Large intestine (tissue), 12 donors: Measurements from ENCODE around the gene TRIM28. TPM values are rescaled to one million over a fixed set of nuclear protein-coding genes. Genes with fewer than 3 reads are reported as not detected.
"Not testable (repeated sequence)": the region's sequence is repeated elsewhere in the genome, so short reads cannot be mapped to it uniquely, and the experiment has no call there.

Experiments used
- DNase-seq, 2 donors: peaks; one replicate each; pipeline versions ENCODE4 v3.0.0 to v3.0.0-alpha.2; 2013
- H3K27ac ChIP-seq: one replicate; pipeline ENCODE4 v1.5.1; 2013; ENCODE audit warnings: low read length
- H3K27me3 ChIP-seq: 2 replicates; pipeline ENCODE4 v1.6.1; 2013; ENCODE audit warnings: low read length; ENCODE audit not compliant: control insufficient read depth, insufficient read depth
- H3K36me3 ChIP-seq: 2 replicates; pipeline ENCODE4 v1.6.1; 2013; ENCODE audit warnings: low read length; ENCODE audit not compliant: control insufficient read depth, insufficient read depth
- H3K4me1 ChIP-seq: one replicate; pipeline ENCODE4 v1.6.1; 2013; ENCODE audit warnings: low read length; ENCODE audit not compliant: control insufficient read depth, insufficient read depth
- H3K4me3 ChIP-seq: one replicate; pipeline ENCODE4 v1.5.1; 2013; ENCODE audit warnings: low read length
- H3K9me3 ChIP-seq: one replicate; pipeline ENCODE4 v1.6.1; 2013; ENCODE audit warnings: mild to moderate bottlenecking, low read depth, low read length, moderate library complexity; ENCODE audit not compliant: control insufficient read depth
- WGBS: methylation state at CpG from one replicate; pipeline ENCODE4 v1.1.5; 2013; ENCODE audit warnings: low lambda C conversion rate; ENCODE audit not compliant: insufficient coverage; 5-methylcytosine and 5-hydroxymethylcytosine counted together
- long read RNA-seq, 11 donors: transcript quantifications; one replicate each; lab custom pipeline, GENCODE V29; 2026
- polyA plus RNA-seq: library from polyadenylated mRNA; unstranded; fragments of 120-200 nt; gene quantifications from one replicate; pipeline ENCODE4 v1.2.1, GENCODE V29; 2013

Gene TRIM28
- polyA plus RNA-seq, result 345 TPM
- long read RNA-seq, donor 1, transcript TRIM28-201 (17 exons, 2,960 nt), result major isoform, 22 of 25 reads
- long read RNA-seq, donor 1, partial matches to known transcripts, result 0 of 25 reads
- long read RNA-seq, donor 1, other reads (novel, unspliced or antisense), result 0 of 25 reads
- long read RNA-seq, donor 2, transcript TRIM28-201 (17 exons, 2,960 nt), result major isoform, 41 of 127 reads
- long read RNA-seq, donor 2, transcript TRIM28-213 (4 exons, 714 nt), result minor isoform, 11 of 127 reads
- long read RNA-seq, donor 2, partial matches to known transcripts, result 70 of 127 reads
- long read RNA-seq, donor 2, other reads (novel, unspliced or antisense), result 0 of 127 reads
- long read RNA-seq, donor 3, transcript TRIM28-213 (4 exons, 714 nt), result minor isoform, 22 of 89 reads
- long read RNA-seq, donor 3, transcript TRIM28-201 (17 exons, 2,960 nt), result major isoform, 34 of 89 reads
- long read RNA-seq, donor 3, partial matches to known transcripts, result 33 of 89 reads
- long read RNA-seq, donor 3, other reads (novel, unspliced or antisense), result 0 of 89 reads
- long read RNA-seq, donor 4, partial matches to known transcripts, result 0 of 2 reads
- long read RNA-seq, donor 4, other reads (novel, unspliced or antisense), result 0 of 2 reads
- long read RNA-seq, donor 5, transcript TRIM28-201 (17 exons, 2,960 nt), result major isoform, 29 of 42 reads
- long read RNA-seq, donor 5, partial matches to known transcripts, result 7 of 42 reads
- long read RNA-seq, donor 5, other reads (novel, unspliced or antisense), result 0 of 42 reads
- long read RNA-seq, donor 6, transcript TRIM28-201 (17 exons, 2,960 nt), result major isoform, 32 of 76 reads
- long read RNA-seq, donor 6, transcript TRIM28-213 (4 exons, 714 nt), result minor isoform, 14 of 76 reads
- long read RNA-seq, donor 6, partial matches to known transcripts, result 29 of 76 reads
- long read RNA-seq, donor 6, other reads (novel, unspliced or antisense), result 0 of 76 reads
- long read RNA-seq, donor 7, transcript TRIM28-201 (17 exons, 2,960 nt), result major isoform, 10 of 21 reads
- long read RNA-seq, donor 7, partial matches to known transcripts, result 8 of 21 reads
- long read RNA-seq, donor 7, other reads (novel, unspliced or antisense), result 0 of 21 reads
- long read RNA-seq, donor 8, transcript TRIM28-201 (17 exons, 2,960 nt), result major isoform, 16 of 69 reads
- long read RNA-seq, donor 8, transcript TRIM28-213 (4 exons, 714 nt), result minor isoform, 11 of 69 reads
- long read RNA-seq, donor 8, partial matches to known transcripts, result 38 of 69 reads
- long read RNA-seq, donor 8, other reads (novel, unspliced or antisense), result 0 of 69 reads
- long read RNA-seq, donor 9, transcript TRIM28-201 (17 exons, 2,960 nt), result major isoform, 9 of 27 reads
- long read RNA-seq, donor 9, transcript TRIM28-213 (4 exons, 714 nt), result minor isoform, 5 of 27 reads
- long read RNA-seq, donor 9, partial matches to known transcripts, result 12 of 27 reads
- long read RNA-seq, donor 9, other reads (novel, unspliced or antisense), result 0 of 27 reads
- long read RNA-seq, donor 10, transcript TRIM28-213 (4 exons, 714 nt), result minor isoform, 17 of 73 reads
- long read RNA-seq, donor 10, transcript TRIM28-201 (17 exons, 2,960 nt), result major isoform, 31 of 73 reads
- long read RNA-seq, donor 10, partial matches to known transcripts, result 23 of 73 reads
- long read RNA-seq, donor 10, other reads (novel, unspliced or antisense), result 0 of 73 reads
- long read RNA-seq, donor 11, transcript TRIM28-213 (4 exons, 714 nt), result major isoform, 9 of 36 reads
- long read RNA-seq, donor 11, transcript TRIM28-201 (17 exons, 2,960 nt), result major isoform, 9 of 36 reads
- long read RNA-seq, donor 11, partial matches to known transcripts, result 18 of 36 reads
- long read RNA-seq, donor 11, other reads (novel, unspliced or antisense), result 0 of 36 reads

DNA sequence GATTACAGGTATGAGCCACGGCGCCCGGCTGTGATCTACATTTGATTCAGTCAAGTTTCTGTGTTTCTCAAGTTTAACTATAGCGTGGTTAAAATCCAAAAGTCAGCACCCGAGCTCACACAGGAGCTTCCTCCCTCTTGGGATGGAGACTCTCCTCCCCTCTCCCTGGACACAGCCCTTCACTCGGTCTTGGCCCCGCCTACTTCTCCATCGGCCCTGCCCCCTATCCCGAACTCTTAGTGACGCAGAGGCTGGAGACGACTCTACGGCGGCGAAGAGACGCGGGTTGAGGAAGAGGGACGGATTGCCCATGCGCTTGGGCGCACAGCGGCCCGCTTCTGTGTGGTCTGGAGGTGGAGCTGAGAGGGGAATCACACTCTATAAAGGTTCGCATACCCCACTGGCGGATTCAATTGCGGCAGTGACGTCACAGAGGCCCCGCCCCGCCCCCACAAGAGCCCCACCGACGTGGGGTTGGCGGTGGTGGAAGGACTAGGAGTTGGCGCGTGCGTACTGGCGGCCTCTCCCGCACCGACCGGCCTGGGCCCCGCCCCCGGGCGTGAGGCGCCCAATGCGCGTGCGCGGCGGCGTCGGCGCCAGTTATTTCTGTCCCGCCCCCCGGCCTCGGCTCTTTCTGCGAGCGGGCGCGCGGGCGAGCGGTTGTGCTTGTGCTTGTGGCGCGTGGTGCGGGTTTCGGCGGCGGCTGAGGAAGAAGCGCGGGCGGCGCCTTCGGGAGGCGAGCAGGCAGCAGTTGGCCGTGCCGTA, at the start of gene TRIM28:
TRIM28 (plus strand) TSS at position 239 of the 765 bp plus-strand sequence. CDS start 694 bp downstream, outside the sequence.
- WGBS, result no CpG with 5 or more reads among the region's 73 CpGs
- peak within 1 kb of the TSS; percentile 99 for H3K27ac ChIP-seq

DNA sequence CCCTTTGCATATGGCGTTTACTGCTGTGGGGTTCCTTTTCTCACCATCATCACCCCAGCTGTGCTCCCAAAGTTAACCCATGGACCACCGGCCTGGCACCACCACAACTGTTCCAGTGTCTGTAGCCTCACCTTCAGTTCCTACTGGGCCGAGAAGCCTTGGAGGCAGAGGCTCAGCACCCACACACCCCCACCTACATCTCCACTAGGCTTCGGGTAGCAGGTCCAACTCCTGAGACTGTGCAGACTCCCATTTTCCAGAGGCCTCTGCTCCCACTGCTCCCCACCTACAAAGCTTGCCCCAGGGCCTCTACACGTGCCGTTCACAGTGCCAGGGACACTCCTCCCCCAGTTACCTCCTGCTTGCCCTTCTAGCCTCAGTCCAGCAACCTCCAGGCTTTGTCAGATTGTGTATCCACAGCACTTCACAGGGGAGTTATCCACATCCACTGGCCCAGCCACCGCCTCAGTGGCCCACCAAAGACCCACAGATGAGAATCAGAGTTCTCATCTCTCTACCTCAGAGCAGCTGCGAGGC, 46.2 kb upstream of the TRIM28 start:
- no peak overlapping the region for H3K27ac ChIP-seq
- H3K9me3 ChIP-seq, result peaks cover 11% of the 10 kb centered on the region
- no peaks in the 10 kb centered on the region for H3K36me3 ChIP-seq
- H3K4me1 ChIP-seq, result peaks cover 5% of the 10 kb centered on the region
- no peaks in the 10 kb centered on the region for H3K27me3 ChIP-seq
- no CpG with 5 or more reads among the region's 8 CpGs for WGBS
- no peak for DNase-seq
- H3K4me3 ChIP-seq, result no peak overlapping the region

More for the DNA sequence above, at the start of gene TRIM28:
- no peaks in the 10 kb centered on the region for H3K9me3 ChIP-seq
- H3K27me3 ChIP-seq, result peaks cover 8% of the 10 kb centered on the region
- H3K4me1 ChIP-seq, result peaks cover 17% of the 10 kb centered on the region
- DNase-seq, result peak; percentile 98 to 99
- H3K36me3 ChIP-seq, result peaks cover 34% of the 10 kb centered on the region
- peak within 1 kb of the TSS; percentile 90 for H3K4me3 ChIP-seq

DNA sequence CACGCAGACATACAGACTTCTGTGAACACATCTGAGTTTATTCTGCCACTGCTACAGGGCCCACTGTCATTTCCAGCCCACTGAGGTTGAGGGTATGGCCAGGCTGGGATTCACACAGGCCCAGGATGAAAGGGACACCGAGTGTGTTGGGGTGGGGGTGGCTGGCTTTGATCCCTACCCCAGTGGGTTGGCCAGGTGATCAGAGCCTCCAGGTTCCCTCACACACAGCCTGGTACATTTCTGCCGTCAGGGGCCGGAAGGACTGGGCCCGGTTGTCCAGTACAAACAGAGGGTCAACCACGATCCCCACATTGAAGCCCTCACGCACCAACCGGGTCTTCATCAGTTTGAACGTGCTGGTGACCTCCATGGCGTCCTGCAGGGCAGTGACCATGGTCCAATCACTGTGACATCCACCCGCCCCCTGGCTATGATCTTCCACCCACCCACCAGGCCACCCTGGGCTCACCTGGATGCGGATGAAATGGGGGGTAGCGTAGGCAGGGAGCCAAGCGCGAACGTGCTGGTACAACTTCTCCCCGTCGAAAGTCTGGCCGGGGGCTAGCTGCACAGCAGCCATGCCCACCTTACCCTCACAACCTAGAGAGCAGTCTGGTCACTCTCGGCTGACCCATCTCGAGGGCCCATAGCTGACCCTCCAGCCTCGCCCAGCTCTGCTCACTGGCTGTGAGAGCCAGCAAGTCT, 45.4 kb upstream of the TRIM28 start:
- Histone ChIP-seq H3K4me1 (peaks cover 5% of the 10 kb centered on the region), H3K4me3 (peak overlapping the region; percentile 45), H3K27me3 (no peaks in the 10 kb centered on the region), H3K36me3 (no peaks in the 10 kb centered on the region), H3K27ac (no peak overlapping the region), H3K9me3 (peaks cover 11% of the 10 kb centered on the region)
- no peak for DNase-seq
- WGBS, result no CpG with 5 or more reads among the region's 22 CpGs

DNA sequence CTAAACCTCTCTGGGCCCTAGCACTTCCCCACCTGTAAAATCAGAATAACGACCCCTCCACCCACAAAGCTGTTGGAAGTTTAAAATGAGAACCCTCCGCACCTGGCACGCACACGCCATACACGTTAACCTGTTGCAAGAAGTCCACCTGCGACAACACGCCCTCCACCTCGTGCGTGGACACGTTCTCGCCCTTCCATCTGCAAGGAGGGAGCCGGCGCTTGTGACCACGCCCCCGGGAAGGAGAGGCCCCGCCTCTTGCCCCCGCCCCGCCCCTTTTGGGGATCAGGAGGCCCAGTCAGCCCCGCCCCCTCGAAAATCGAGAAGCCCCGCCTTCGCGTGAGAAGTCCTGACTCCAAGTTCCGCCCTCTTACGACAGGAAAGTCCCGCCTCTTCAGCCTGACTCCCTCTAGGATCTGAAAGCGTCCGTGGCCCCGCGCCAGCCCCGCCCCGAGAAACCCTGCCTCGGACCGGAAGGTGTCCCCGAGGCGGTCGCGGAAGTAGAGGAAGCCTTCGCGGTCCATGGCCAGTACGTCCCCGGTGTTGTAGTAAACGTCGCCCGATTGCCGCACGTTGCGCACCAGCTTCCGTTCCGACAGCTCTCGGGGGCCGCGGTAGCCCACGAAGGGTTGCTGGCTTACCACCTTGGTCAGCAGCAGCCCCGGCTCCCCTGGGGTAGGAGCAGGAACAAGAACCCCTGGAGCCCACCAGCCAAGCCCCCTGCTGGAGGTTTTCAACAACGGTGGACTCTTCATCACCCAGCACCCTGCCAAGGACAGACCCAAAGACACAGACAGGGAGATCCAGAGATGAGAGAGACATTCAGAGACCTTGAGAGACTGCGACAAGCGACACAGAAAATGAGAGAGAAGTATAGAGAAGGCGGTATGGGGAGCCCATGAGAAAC, 44.6 kb upstream of the TRIM28 start:
- Histone ChIP-seq H3K36me3 (no peaks in the 10 kb centered on the region), H3K4me1 (peaks cover 5% of the 10 kb centered on the region), H3K9me3 (peaks cover 11% of the 10 kb centered on the region), H3K27ac (peak overlapping the region; percentile 73), H3K27me3 (no peaks in the 10 kb centered on the region), H3K4me3 (peak overlapping the region; percentile 79)
- WGBS, result 17% methylated on average over 1 of the region's 60 CpGs
- DNase-seq, result peak; percentile 98 to 99

DNA sequence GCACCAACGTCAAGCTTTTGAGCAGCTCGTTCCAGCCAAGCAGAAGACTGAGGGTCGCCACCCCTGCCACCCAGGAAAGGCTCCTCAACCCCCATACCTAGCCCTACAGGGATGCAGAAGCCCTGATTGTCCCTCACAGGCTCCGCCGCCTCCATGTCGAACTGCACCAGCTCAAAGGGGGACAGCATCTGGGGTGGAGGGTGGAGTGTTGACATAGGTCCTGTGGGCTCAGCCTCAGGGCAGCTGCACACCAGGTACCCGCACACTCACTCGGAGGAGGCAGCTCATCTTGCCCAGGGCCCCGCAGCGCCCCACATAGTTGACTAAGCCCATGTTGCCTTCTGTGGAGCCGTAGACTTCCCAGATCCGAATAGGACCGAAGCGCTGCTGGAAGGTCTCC, 43.6 kb upstream of the TRIM28 start:
- no peak for DNase-seq
- whole genome bisulfite sequencing, result no CpG with 5 or more reads among the region's 14 CpGs
- Histone ChIP-seq H3K27me3 (no peaks in the 10 kb centered on the region), H3K4me3 (no peak overlapping the region), H3K4me1 (peaks cover 5% of the 10 kb centered on the region), H3K9me3 (peaks cover 11% of the 10 kb centered on the region), H3K27ac (no peak overlapping the region), H3K36me3 (no peaks in the 10 kb centered on the region)

DNA sequence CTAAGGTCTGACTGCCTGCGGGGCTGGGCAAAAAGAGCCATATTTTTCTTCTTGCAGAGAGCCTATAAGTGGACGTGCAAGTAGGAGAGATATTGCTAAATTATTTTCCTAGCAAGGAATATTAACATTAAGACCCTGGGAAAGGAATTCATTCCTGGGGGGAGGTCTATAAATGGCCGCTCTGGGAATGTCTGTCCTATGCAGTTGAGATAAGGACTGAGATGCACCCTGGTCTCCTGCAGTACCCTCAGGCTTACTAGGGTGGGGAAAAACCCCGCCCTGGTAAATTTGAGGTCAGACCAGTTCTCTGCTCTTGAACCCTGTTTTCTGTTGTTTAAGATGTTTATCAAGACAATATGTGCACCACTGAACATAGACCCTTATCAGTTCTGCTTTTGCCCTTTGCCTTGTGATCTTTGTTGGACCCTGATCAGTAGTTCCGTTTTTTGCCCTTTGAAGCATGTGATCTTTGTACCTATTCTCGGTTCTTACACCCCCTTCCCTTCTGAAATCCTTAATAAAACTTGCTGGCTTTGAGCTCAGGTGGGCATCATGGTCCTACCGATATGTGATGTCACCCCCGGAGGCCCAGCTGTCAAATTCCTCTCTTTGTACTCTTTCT, 36.2 kb upstream of the TRIM28 start:
- not testable (repeated sequence) for H3K27ac ChIP-seq, H3K27me3 ChIP-seq, H3K9me3 ChIP-seq, H3K4me3 ChIP-seq, H3K36me3 ChIP-seq, DNase-seq
- WGBS, result 40% methylated on average over 1 of the region's 8 CpGs
- peaks cover 17% of the 10 kb centered on the region for H3K4me1 ChIP-seq

DNA sequence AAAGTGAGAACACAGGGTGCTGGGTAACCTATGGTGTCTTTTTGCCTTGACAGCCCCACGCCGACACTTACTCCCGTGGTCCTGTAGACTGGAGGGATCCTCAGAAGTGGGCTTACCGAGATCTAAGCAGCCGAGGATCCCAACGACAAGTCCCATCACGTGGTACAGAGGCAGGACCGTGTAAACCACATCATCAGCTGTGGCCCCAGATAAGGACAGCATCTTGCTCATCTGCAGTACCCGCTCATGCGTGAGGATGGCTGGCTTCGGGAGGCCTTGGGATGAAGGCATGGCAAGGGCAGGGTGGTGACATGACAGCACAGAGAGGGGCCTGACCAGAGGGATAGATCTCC, 34.2 kb upstream of the TRIM28 start:
- Histone ChIP-seq H3K4me1 (peaks cover 31% of the 10 kb centered on the region), H3K27me3 (no peaks in the 10 kb centered on the region), H3K36me3 (no peaks in the 10 kb centered on the region), H3K4me3 (no peak overlapping the region), H3K9me3 (no peaks in the 10 kb centered on the region), H3K27ac (no peak overlapping the region)
- WGBS, result no CpG with 5 or more reads among the region's 11 CpGs
- no peak for DNase-seq
